GM21619 (cell line): Measurements from ENCODE around the gene LRMDA.

ENCODE experiments used
- ATAC-seq: cut with Tn5 transposase; IDR thresholded peaks from one replicate; pipeline ENCODE4 v1.9.1; 2021; ENCODE audit not compliant: unreplicated experiment

The LRMDA gene

DNA sequence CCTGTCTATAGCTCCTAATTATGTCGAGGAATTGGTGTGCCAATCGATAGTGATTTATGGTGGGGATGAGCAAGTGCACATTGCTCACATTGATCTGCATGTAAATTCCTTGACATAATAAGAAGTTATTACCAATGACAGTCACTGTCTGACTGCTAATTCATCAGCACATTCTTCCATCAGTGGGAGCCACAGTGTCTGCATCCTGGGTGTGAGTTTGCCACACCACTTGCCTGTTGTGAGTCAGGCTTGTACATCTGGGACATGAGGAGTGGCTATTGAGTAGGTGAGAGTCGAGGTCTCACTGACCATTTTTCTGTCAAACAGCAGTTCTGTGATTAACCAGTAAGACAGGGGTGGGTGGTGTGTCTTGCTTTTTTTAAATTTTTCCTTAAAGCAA, 263.4 kb downstream of the LRMDA start:
- ATAC-seq: no peak

DNA sequence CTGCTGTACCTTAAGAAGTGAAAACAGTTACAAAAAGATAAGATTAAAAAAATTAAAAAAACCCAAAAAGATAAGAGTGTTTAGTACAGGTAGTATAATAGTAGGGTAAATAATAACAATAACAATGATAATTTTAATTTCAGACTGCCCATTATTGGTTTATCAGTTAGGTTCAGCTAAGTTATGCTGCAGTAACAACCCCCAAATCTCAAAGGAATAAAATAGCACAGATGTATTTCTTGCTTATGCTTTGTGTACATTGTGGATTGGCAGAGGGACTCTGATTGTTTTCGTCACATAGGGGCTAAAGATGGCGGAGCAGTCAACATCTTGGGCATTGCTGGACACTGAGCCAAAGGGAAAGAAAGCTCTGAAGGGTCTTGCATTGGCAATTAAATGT, 264.6 kb downstream of the LRMDA start:
- no peak for ATAC-seq

DNA sequence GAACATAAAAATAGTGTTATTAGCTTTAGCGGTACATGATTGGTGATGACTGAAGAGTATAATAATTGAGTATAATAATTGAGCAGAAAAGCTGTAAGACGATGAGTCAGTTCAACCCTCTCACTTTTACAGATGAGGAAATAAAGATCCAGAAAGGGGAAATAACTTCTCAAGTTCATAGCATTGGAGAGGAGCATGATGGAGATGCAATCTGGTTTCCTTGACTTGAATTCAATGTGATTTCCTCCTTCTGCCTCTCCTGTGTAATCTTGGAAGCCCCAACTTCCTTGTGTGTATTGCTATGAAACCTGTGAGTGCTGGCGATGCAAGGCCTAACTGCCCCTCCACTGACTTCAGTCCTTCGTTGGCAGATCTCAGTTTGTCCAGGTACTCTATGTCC, 265.1 kb downstream of the LRMDA start:
- no peak for ATAC-seq

- ATAC-seq: no peak
Observed at GRCh38 chr10:75703191-75703854, 271.9 kb downstream of the LRMDA start.

DNA sequence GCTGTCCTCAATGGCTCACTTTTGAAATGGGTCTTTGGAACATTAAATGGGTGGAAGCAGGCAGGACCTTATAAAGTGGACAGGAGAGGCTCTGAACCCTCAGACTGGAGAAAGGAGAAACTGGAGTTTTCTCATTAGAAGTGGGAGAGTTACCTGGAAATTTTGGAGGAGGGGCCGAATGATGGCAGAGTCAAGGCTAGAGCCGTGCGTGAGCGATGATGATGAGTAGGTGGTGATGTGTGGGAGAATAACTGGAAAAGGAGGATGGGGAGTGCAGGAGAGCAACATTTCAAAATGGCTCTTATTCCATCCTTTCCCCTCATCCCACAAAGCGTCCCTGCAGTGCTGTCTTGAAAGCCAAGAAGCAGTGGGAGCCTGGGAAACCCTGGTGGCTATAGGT, 274.0 kb downstream of the LRMDA start:
- no peak for ATAC-seq

- ATAC-seq: no peak
Observed at GRCh38 chr10:75707080-75707840, 275.8 kb downstream of the LRMDA start.

DNA sequence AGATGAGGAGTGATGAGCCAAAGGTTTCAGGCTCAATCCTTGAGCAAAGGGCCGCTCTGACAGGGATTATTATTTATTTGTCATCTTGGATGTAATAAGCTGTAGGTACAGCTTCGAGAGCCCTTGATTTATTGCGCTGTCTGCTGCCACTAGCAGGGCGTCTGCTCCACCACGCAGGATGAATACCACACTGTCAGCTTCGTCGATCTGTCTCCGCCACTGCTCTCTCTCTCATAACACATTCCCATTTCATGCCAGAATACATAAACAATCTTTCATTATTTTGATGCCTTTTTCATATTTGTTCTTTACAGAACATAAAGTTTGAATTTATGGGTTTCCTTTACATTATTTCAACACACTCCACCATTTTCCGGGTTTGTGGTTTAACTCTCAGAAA, 276.6 kb downstream of the LRMDA start:
- ATAC-seq: no peak

- no peak for ATAC-seq
Observed at GRCh38 chr10:75709245-75709644, 277.8 kb downstream of the LRMDA start.

GRCh38 chr10:75709811-75710210, 278.4 kb downstream of the LRMDA start:
- no peak for ATAC-seq

DNA sequence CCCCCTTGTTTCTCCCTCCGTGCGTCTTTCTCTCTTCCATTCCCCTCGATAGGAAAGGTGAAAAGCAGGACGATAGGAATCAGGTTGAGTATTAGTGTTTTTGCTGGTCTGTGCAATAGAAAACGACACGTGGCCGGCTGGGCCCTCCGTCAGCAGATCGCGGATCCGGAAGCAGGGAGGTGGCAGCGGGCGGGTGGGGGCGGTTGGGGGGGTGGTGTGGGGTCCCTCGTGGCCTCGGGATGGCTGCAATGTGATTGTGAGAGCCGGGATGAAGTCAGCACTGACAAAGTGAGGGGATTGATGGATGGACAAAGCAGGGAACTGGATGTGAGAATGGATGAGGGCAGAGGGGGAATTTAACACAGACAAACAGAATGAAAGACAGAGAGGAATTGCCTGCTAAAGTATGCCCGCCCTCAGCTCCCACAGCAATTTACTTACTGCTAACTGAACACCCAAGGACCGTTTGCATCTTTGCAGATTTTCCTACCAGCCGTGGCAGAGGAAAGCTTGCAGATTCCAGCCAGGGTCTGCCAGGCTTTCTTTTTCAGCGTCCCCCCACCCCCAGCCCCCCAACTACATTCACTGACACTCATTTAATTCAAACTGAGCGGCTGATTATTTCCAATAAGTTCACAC, 280.9 kb downstream of the LRMDA start:
- ATAC-seq: no peak

DNA sequence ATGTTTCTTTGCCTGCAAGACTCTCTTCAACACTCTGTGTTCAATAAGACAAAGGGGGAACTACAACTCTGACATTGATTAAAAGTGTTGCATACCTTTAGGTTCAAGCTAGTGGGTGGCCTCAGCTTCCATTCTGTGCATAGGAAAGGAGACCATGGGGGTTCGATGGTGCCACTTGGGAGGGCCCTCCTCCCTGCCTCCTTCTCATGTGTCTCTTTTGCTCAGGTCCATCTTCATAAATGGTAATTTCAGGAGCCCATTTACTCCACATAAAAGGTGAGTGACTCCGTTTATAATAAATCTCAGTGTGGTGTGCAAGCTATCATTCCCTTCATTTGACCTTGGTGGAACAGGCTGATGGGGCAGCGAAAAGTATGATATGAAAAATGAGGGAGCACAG, 285.1 kb downstream of the LRMDA start:
- no peak for ATAC-seq

DNA sequence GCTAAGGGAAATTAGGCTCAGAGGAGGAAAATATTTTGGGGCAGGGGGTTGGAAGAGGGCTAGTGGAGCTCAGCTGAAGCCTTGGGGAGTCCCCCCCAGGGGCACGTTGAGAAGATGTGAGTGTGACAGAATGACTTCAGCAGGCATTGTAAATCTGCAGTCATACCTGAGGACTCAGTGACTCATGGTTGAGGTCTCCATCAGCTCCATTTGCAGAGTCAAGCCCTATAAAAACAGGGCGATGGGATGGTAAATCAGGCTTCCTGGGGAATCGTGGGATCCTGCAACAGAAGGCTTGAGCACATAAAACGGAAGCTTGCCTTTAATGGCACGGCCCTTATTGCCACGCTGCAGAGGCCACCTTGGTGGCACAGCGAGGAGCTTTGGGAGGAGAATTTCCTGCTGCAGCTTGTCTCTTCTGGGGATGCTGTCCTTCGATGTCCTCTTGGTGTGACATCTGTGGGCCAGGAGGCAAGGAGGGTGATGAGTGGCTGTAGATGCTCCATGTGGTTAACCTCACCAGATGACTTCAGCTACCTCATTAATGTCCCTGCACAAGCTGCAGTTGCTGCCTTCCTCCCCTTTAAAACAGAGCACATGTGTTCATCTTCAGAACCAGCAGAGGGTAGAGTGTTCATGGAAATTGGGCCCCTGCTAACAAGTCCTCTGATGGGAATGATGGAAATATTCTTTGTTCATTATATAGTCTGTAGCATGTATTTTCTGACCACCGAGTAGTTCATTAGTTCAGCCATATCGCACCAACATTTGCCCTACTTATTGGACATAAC, 285.9 kb downstream of the LRMDA start:
- no peak for ATAC-seq

GRCh38 chr10:75718991-75719390, 287.6 kb downstream of the LRMDA start:
- ATAC-seq: no peak

- ATAC-seq: no peak
Observed at GRCh38 chr10:75720157-75720556, 288.7 kb downstream of the LRMDA start.

DNA sequence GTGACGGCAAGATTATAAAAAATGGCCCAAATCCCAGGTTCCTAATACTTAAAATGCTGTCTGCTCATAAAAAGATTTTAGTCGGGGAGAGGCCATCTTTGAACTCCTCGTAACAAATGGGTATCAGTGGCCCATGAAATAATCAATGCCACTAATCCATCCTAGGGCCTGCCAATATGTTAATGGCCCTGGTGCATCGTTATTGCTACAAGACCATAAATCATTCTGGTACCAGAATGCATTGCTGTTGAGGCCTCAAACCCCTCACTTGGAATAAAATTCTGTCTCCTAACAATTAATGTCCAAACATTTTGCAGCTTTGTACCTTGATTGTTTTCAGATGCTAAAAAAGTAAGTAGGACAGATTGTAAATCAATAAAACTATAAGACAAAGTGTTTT, 290.6 kb downstream of the LRMDA start:
- no peak for ATAC-seq

DNA sequence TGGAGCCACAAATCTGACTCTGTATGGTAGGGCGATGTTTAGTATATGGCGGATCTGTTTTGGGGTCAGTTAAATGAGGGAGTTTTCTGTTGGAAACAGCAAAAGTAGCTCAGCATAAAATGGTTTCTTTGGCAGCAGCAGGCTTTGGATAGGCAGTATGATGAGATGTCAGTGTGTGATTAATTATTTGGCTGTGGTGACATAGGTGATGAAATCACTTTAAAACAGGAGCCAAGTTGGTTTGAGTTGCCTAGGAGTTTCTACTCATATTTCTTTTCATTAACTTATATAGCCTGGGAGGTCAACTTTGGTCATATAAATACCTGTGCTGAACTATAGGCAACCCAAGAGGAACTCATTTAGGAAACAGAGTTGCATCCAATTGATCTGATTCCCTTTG, 291.2 kb downstream of the LRMDA start:
- ATAC-seq: no peak

GRCh38 chr10:75723319-75723980, 292.0 kb downstream of the LRMDA start:
- no peak for ATAC-seq

DNA sequence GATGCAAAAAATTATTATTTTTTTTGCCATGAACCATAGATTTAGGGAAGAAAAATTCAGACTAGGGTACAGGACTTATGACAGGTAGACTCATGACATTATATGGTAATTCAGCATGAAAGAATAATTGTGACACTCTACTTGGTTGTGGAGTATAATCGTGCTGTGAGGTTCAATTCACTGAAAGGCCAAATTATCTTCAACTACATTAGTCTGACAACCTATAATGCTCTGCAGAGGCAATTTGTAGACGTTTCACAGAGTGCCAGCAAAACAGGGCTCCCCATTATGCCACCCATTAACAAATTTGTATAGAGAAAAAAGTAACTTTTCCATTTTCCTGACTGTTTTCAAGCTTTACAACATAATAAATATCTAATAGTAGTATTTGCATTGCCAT, 292.6 kb downstream of the LRMDA start:
- ATAC-seq: no peak

- no peak for ATAC-seq
Observed at GRCh38 chr10:75726522-75727483, 295.4 kb downstream of the LRMDA start.

GRCh38 chr10:75730847-75731246, 299.4 kb downstream of the LRMDA start:
- no peak for ATAC-seq
